GM12892 (cell line): ENCODE results near the gene LAMC2.

Experiments
- POLR2A ChIP-seq: IDR thresholded peaks from 2 replicates; pipeline ENCODE4 v1.6.1; 2011; ENCODE audit warnings: low read depth, low read length, control low read depth
- POLR2AphosphoS5 ChIP-seq: IDR thresholded peaks from 2 replicates; pipeline ENCODE4 v1.6.1; 2011; ENCODE audit warnings: low read depth, low read length, control low read depth

DNA sequence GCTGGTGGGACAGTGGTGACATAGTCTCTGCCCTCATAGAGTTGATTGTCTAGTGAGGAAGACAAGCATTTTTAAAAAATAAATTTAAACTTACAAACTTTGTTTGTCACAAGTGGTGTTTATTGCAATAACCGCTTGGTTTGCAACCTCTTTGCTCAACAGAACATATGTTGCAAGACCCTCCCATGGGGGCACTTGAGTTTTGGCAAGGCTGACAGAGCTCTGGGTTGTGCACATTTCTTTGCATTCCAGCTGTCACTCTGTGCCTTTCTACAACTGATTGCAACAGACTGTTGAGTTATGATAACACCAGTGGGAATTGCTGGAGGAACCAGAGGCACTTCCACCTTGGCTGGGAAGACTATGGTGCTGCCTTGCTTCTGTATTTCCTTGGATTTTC is 58.4 kb downstream of the LAMC2 start:
- TF ChIP-seq POLR2A: no peak
- no peak for TF ChIP-seq POLR2AphosphoS5
